Measurements from ENCODE around the gene DAB1.

DAB1 gene

GRCh38 chr1:57311411-57311810 lies 112.4 kb downstream of the DAB1 start:
- no peak for DNase-seq

GRCh38 chr1:57311006-57311405 lies 112.9 kb downstream of the DAB1 start:
- no peak for DNase-seq

GRCh38 chr1:57309630-57310029 lies 114.2 kb downstream of the DAB1 start:
- DNase-seq = no peak

GRCh38 chr1:57307392-57308170 lies 116.3 kb downstream of the DAB1 start:
- no peak for DNase-seq

- DNase-seq = no peak
These were observed 119.3 kb downstream of the DAB1 start for GRCh38 chr1:57304591-57304990.

GRCh38 chr1:57302812-57303596 lies 120.9 kb downstream of the DAB1 start:
- DNase-seq = no peak

GRCh38 chr1:57300186-57300585 lies 123.7 kb downstream of the DAB1 start:
- DNase-seq = no peak

GRCh38 chr1:57296726-57297250 lies 127.1 kb downstream of the DAB1 start:
- DNase-seq = no peak

- DNase-seq = no peak
These were observed 128.5 kb downstream of the DAB1 start for GRCh38 chr1:57295326-57295725.

- no peak for DNase-seq
These were observed 129.7 kb downstream of the DAB1 start for GRCh38 chr1:57294177-57294576.

- no peak for DNase-seq
These were observed 130.6 kb downstream of the DAB1 start for GRCh38 chr1:57293214-57293613.

GRCh38 chr1:57289781-57290180 lies 134.1 kb downstream of the DAB1 start:
- DNase-seq = no peak

GRCh38 chr1:57285992-57286391 lies 137.9 kb downstream of the DAB1 start:
- no peak for DNase-seq

- DNase-seq = no peak
These were observed 141.4 kb downstream of the DAB1 start for GRCh38 chr1:57282411-57282810.

GRCh38 chr1:57281324-57281723 lies 142.5 kb downstream of the DAB1 start:
- DNase-seq = no peak

GRCh38 chr1:57279909-57280666 lies 143.8 kb downstream of the DAB1 start:
- no peak for DNase-seq

GRCh38 chr1:57278558-57278957 lies 145.3 kb downstream of the DAB1 start:
- DNase-seq = no peak

GRCh38 chr1:57277681-57278080 lies 146.2 kb downstream of the DAB1 start:
- DNase-seq = no peak

GRCh38 chr1:57276918-57277317 lies 146.9 kb downstream of the DAB1 start:
- DNase-seq = no peak

GRCh38 chr1:57272601-57273000 lies 151.3 kb downstream of the DAB1 start:
- no peak for DNase-seq

GRCh38 chr1:57272150-57272549 lies 151.7 kb downstream of the DAB1 start:
- DNase-seq = no peak

GRCh38 chr1:57270927-57271698 lies 152.7 kb downstream of the DAB1 start:
- no peak for DNase-seq
